Measurements from ENCODE around the gene GXYLT2. TPM values are rescaled to one million over a fixed set of nuclear protein-coding genes. Genes with fewer than 3 reads are reported as not detected.

The GXYLT2 gene
- total and polyA plus RNA-seq, 2 experiments from 2014 or later: 2.0 to 5.8 TPM

DNA sequence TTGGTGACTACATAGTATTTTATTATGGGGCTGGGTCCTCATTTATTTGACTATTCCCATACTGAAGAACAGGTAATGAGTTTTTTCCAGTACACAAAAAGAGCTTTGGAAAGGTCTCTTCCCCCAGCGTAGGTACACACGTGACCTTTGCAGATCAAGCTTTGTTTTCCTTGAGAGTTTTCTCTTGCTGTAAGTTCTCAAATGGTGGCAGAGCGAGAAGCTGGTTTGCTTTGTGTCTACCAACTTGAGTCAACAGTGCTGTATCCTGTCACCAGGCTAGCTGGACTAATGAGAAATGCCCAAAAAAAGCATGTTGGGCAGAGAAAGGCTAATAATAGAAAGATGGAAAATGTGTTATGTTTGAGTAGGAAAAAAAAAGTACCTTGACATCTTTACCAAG lies 21.7 kb downstream of the GXYLT2 start:
- Mint-ChIP-seq H3K4me1 (peaks cover 4% of the 10 kb centered on the region; the same call in 1 of the 3 replicates), H3K36me3 (ENCODE audit: low read depth) (no peaks in the 10 kb centered on the region), H3K27me3 (ENCODE audit: insufficient read depth, low read depth, poor library complexity) (peaks cover 4% of the 10 kb centered on the region), H3K27ac (no peak overlapping the region), H3K9me3 (no peaks in the 10 kb centered on the region), H3K4me3 (no peak overlapping the region)
- ATAC-seq: no peak
- Histone ChIP-seq H3K4me3 (no peak overlapping the region), H3K4me2 (no peak overlapping the region), H3F3A (replicated peaks; ENCODE audit: low read depth) (no peaks in the 10 kb centered on the region), H2AFZ (no peak overlapping the region), H4K20me1 (replicated peaks; ENCODE audit: insufficient read depth) (no peaks in the 10 kb centered on the region), H3K79me2 (replicated peaks; ENCODE audit: insufficient read depth) (no peaks in the 10 kb centered on the region), H3K9me2 (ENCODE audit: insufficient read depth) (no peaks in the 10 kb centered on the region), H3K27ac (ENCODE audit: low read depth) (no peak overlapping the region), H3K4me1 (ENCODE audit: insufficient read depth) (no peaks in the 10 kb centered on the region), H3K36me3 (ENCODE audit: insufficient read depth) (no peaks in the 10 kb centered on the region), H3K27me3 (ENCODE audit: insufficient read depth) (no peaks in the 10 kb centered on the region)
- no peak for DNase-seq (ENCODE audit: low spot score)
- TF ChIP-seq STAT1 (IDR thresholded peaks at IDR 0.05; ENCODE audit: unreplicated experiment) (no peak), JUNB (IDR thresholded peaks at IDR 0.05; ENCODE audit: unreplicated experiment) (no peak), ZNF331 (CRISPR knock-in tag; IDR thresholded peaks at IDR 0.05; ENCODE audit: low read depth) (no peak), NANOG (IDR thresholded peaks at IDR 0.05; ENCODE audit: borderline replicate concordance) (no peak), CREB1 (CRISPR knock-in tag; IDR thresholded peaks at IDR 0.05; ENCODE audit: low read depth) (no peak), ZNF114 (CRISPR knock-in tag; IDR thresholded peaks at IDR 0.05) (no peak), EZH2phosphoT487 (IDR thresholded peaks at IDR 0.05; ENCODE audit: unreplicated experiment) (no peak), POLR2AphosphoS5 (IDR thresholded peaks at IDR 0.05; ENCODE audit: low read depth) (no peak), REST (IDR thresholded peaks at IDR 0.05; ENCODE audit: unreplicated experiment) (no peak), ETS1 (IDR thresholded peaks at IDR 0.05) (no peak), EZH2 (IDR thresholded peaks at IDR 0.05; ENCODE audit: low read depth, unreplicated experiment) (no peak)
- TF ChIP-seq, protein P1, sequence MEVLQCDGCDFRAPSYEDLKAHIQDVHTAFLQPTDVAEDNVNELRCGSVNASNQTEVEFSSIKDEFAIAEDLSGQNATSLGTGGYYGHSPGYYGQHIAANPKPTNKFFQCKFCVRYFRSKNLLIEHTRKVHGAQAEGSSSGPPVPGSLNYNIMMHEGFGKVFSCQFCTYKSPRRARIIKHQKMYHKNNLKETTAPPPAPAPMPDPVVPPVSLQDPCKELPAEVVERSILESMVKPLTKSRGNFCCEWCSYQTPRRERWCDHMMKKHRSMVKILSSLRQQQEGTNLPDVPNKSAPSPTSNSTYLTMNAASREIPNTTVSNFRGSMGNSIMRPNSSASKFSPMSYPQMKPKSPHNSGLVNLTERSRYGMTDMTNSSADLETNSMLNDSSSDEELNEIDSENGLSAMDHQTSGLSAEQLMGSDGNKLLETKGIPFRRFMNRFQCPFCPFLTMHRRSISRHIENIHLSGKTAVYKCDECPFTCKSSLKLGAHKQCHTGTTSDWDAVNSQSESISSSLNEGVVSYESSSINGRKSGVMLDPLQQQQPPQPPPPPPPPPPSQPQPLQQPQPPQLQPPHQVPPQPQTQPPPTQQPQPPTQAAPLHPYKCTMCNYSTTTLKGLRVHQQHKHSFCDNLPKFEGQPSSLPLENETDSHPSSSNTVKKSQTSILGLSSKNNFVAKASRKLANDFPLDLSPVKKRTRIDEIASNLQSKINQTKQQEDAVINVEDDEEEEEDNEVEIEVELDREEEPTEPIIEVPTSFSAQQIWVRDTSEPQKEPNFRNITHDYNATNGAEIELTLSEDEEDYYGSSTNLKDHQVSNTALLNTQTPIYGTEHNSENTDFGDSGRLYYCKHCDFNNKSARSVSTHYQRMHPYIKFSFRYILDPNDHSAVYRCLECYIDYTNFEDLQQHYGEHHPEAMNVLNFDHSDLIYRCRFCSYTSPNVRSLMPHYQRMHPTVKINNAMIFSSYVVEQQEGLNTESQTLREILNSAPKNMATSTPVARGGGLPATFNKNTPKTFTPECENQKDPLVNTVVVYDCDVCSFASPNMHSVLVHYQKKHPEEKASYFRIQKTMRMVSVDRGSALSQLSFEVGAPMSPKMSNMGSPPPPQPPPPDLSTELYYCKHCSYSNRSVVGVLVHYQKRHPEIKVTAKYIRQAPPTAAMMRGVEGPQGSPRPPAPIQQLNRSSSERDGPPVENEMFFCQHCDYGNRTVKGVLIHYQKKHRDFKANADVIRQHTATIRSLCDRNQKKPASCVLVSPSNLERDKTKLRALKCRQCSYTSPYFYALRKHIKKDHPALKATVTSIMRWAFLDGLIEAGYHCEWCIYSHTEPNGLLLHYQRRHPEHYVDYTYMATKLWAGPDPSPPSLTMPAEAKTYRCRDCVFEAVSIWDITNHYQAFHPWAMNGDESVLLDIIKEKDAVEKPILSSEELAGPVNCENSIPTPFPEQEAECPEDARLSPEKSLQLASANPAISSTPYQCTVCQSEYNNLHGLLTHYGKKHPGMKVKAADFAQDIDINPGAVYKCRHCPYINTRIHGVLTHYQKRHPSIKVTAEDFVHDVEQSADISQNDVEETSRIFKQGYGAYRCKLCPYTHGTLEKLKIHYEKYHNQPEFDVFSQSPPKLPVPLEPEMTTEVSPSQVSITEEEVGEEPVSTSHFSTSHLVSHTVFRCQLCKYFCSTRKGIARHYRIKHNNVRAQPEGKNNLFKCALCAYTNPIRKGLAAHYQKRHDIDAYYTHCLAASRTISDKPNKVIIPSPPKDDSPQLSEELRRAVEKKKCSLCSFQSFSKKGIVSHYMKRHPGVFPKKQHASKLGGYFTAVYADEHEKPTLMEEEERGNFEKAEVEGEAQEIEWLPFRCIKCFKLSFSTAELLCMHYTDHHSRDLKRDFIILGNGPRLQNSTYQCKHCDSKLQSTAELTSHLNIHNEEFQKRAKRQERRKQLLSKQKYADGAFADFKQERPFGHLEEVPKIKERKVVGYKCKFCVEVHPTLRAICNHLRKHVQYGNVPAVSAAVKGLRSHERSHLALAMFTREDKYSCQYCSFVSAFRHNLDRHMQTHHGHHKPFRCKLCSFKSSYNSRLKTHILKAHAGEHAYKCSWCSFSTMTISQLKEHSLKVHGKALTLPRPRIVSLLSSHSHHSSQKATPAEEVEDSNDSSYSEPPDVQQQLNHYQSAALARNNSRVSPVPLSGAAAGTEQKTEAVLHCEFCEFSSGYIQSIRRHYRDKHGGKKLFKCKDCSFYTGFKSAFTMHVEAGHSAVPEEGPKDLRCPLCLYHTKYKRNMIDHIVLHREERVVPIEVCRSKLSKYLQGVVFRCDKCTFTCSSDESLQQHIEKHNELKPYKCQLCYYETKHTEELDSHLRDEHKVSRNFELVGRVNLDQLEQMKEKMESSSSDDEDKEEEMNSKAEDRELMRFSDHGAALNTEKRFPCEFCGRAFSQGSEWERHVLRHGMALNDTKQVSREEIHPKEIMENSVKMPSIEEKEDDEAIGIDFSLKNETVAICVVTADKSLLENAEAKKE (CRISPR knock-in tag; IDR thresholded peaks at IDR 0.05): no peak
- TF ChIP-seq, protein P2, sequence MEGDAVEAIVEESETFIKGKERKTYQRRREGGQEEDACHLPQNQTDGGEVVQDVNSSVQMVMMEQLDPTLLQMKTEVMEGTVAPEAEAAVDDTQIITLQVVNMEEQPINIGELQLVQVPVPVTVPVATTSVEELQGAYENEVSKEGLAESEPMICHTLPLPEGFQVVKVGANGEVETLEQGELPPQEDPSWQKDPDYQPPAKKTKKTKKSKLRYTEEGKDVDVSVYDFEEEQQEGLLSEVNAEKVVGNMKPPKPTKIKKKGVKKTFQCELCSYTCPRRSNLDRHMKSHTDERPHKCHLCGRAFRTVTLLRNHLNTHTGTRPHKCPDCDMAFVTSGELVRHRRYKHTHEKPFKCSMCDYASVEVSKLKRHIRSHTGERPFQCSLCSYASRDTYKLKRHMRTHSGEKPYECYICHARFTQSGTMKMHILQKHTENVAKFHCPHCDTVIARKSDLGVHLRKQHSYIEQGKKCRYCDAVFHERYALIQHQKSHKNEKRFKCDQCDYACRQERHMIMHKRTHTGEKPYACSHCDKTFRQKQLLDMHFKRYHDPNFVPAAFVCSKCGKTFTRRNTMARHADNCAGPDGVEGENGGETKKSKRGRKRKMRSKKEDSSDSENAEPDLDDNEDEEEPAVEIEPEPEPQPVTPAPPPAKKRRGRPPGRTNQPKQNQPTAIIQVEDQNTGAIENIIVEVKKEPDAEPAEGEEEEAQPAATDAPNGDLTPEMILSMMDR (conservative IDR thresholded peaks at IDR 0.05; ENCODE audit: low read depth in 2 of 2): no peak

Data from GM23338 (cell line).